Adipocyte (in vitro differentiated cells): ENCODE measurements around the gene E2F7.

Source experiments
- DNase-seq: peaks from one replicate; pipeline ENCODE4 v3.0.0-alpha.2; 2015; ENCODE audit warnings: low read depth
- H3K27me3 ChIP-seq: replicated peaks from 2 replicates; pipeline ENCODE4 v1.7.0; 2013; ENCODE audit warnings: mild to moderate bottlenecking, low read length, moderate library complexity; ENCODE audit not compliant: control insufficient read depth, insufficient read depth
- H3K36me3 ChIP-seq: 2 replicates; pipeline ENCODE4 v1.7.0; 2013; ENCODE audit warnings: low read length, mild to moderate bottlenecking, moderate library complexity; ENCODE audit not compliant: control insufficient read depth, insufficient read depth, severe bottlenecking
- H3K4me1 ChIP-seq: 2 replicates; pipeline ENCODE4 v1.7.0; 2013; ENCODE audit warnings: mild to moderate bottlenecking, low read length, moderate library complexity; ENCODE audit not compliant: control insufficient read depth, insufficient read depth
- H3K4me3 ChIP-seq: 2 replicates; pipeline ENCODE4 v1.7.0; 2013; ENCODE audit warnings: mild to moderate bottlenecking, low read length, moderate library complexity
- H3K9ac ChIP-seq: 2 replicates; pipeline ENCODE4 v1.7.0; 2013; ENCODE audit warnings: mild to moderate bottlenecking, low read length, moderate library complexity
- H3K9me3 ChIP-seq: 2 replicates; pipeline ENCODE4 v1.7.0; 2013; ENCODE audit warnings: mild to moderate bottlenecking, low read length, moderate library complexity; ENCODE audit not compliant: control insufficient read depth

The E2F7 gene

DNA sequence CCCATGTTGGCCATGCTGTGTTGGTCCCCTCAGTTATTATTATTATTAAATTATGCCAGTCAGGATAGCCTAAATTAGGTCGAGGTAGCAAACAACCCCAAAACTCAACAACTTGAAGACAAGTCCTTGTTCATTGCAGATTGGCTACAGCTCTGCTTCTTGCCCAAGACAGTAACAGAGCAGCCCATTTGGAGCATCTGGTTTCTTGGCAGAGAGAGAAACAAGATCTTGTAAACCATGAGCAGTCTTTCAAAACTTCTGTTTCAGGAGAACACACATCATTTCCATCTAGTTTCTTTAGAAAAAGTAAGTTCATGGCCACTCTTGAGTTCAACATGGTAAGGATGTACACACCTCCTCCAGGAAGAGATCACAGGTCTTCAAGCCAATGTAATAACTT is 52.3 kb downstream of the E2F7 start:
- Histone ChIP-seq H3K9ac (no peak overlapping the region), H3K9me3 (no peaks in the 10 kb centered on the region)
- DNase-seq, result peak; percentile 13

DNA sequence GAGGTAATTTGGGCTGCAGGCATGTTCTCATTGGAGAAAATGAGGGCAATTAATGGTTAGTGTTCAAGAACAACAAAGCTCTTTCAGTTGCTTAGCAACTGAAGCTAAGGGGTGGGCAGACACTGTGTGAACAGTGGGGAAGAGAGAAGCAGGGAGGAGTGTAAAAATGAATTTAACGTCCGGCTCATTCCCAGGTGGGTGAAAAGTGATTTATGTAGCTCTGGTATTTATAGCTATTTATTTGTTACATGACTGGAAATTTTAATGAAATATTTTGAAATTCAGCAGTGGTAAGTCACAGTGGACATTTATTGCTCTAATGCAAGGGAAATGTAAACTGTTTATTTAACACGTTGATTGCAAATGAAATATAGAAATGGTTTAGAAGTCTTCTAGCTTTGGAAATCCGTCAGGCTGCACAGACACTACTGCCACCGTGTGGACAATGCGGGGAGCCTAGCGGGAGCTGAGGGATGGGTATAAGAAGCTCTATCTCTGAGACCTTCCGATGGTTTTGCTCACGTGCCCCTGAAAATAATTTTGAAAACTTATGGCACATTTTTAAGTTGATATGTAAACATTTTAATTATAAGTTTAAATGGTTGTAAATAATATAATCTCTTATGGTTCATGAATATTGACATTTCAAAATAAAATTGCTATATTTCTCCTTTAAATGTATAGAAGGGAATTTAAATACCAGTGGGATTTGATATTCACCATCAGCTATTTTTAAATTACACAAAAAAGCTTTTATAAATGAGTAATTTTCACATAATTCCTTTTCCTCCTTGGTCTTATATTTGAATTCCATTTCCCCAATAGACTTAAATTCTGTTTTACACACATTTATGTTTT is 54.4 kb downstream of the E2F7 start:
- H3K36me3 ChIP-seq, result no peaks in the 10 kb centered on the region
- H3K9me3 ChIP-seq, result no peaks in the 10 kb centered on the region
- H3K4me3 ChIP-seq, result peak overlapping the region; percentile 62
- H3K27me3 ChIP-seq, result no peaks in the 10 kb centered on the region
- peaks cover 12% of the 10 kb centered on the region for H3K4me1 ChIP-seq
- H3K9ac ChIP-seq, result peak overlapping the region; percentile 37
- peak; percentile 90 for DNase-seq

More for the DNA sequence above, 52.3 kb downstream of the E2F7 start:
- Histone ChIP-seq H3K27me3 (no peaks in the 10 kb centered on the region), H3K4me3 (no peak overlapping the region), H3K36me3 (no peaks in the 10 kb centered on the region), H3K4me1 (peaks cover 12% of the 10 kb centered on the region)

DNA sequence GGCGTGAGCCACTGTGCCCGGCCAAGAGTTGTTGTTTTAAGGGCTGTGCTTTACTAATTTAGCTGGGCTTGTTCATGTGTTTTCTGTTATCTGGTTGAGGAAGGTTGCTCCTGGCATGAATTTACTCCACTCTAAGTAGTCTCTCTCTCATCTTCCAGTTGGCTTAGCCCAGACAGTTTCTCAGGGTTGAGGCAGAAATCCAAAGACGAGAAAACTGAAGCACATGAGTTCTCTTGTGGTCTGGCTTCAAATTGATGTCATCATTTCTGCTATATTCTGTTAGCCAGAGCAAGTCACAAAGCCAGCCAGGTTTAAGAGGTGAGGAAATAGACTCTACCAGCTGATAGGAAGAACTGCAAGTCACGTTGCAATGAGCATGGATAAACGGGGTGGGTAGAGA is 57.9 kb downstream of the E2F7 start:
- Histone ChIP-seq H3K36me3 (no peaks in the 10 kb centered on the region), H3K27me3 (no peaks in the 10 kb centered on the region), H3K9ac (no peak overlapping the region), H3K9me3 (no peaks in the 10 kb centered on the region), H3K4me3 (no peak overlapping the region), H3K4me1 (peaks cover 10% of the 10 kb centered on the region)
- no peak for DNase-seq

GRCh38 chr12:77005611-77006098 is 59.7 kb downstream of the E2F7 start:
- H3K27me3 ChIP-seq, result no peaks in the 10 kb centered on the region
- no peak overlapping the region for H3K9ac ChIP-seq
- no peaks in the 10 kb centered on the region for H3K9me3 ChIP-seq
- no peak for DNase-seq
- no peaks in the 10 kb centered on the region for H3K36me3 ChIP-seq
- peaks cover 7% of the 10 kb centered on the region for H3K4me1 ChIP-seq
- H3K4me3 ChIP-seq, result no peak overlapping the region

GRCh38 chr12:77003914-77004313 is 61.5 kb downstream of the E2F7 start:
- H3K4me1 ChIP-seq, result peaks cover 4% of the 10 kb centered on the region
- no peaks in the 10 kb centered on the region for H3K27me3 ChIP-seq
- DNase-seq, result no peak
- no peak overlapping the region for H3K4me3 ChIP-seq
- no peaks in the 10 kb centered on the region for H3K9me3 ChIP-seq
- H3K9ac ChIP-seq, result no peak overlapping the region
- no peaks in the 10 kb centered on the region for H3K36me3 ChIP-seq

GRCh38 chr12:77003246-77003645 is 62.1 kb downstream of the E2F7 start:
- Histone ChIP-seq H3K9ac (no peak overlapping the region), H3K9me3 (no peaks in the 10 kb centered on the region), H3K27me3 (no peaks in the 10 kb centered on the region), H3K4me3 (no peak overlapping the region), H3K4me1 (peaks cover 4% of the 10 kb centered on the region), H3K36me3 (no peaks in the 10 kb centered on the region)
- peak; percentile 4 for DNase-seq

DNA sequence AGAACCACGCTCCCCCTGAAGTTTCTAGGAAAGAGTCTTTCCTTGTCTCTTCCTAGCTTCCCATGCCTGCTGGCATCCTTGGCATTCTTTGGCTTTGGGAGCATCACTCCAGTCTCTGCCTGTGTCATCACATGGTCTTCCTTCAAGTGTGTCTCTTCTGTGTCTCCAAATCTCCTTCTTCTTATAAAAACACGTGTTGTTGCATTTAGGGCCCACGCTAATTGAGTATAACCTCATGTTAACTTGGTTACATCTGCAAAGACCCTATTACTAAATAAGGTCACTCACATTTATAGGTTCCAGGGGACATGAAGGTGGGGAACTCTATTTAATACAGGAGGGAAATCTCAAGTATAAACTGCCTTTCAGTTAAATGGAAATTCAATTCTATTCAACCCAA is 63.0 kb downstream of the E2F7 start:
- DNase-seq, result no peak
- H3K36me3 ChIP-seq, result no peaks in the 10 kb centered on the region
- no peaks in the 10 kb centered on the region for H3K9me3 ChIP-seq
- no peak overlapping the region for H3K4me3 ChIP-seq
- no peak overlapping the region for H3K9ac ChIP-seq
- H3K27me3 ChIP-seq, result no peaks in the 10 kb centered on the region
- H3K4me1 ChIP-seq, result peaks cover 4% of the 10 kb centered on the region

DNA sequence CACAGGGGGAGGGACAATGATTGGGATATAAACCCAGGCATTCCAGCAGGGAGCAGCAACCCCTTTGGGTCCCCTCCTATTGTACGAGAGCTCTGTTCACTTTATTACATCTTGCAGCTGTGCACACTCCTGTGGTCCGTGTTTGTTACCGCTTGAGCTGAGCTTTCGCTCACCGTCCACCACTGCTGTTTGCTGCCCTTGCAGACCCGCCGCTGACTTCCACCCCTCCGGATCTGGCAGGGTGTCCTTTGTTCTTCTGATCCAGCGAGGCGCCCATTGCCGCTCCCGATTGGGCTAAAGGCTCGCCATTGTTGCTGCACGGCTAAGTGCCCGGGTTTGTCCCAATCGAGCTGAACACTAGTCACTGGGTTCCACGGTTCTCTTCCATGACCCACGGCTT is 64.1 kb downstream of the E2F7 start:
- Histone ChIP-seq H3K4me3 (no peak overlapping the region), H3K9me3 (no peaks in the 10 kb centered on the region), H3K9ac (no peak overlapping the region), H3K27me3 (no peaks in the 10 kb centered on the region), H3K4me1 (peaks cover 4% of the 10 kb centered on the region), H3K36me3 (no peaks in the 10 kb centered on the region)
- DNase-seq, result no peak

GRCh38 chr12:76998908-76999556 is 66.3 kb downstream of the E2F7 start:
- peaks cover 4% of the 10 kb centered on the region for H3K4me1 ChIP-seq
- H3K4me3 ChIP-seq, result no peak overlapping the region
- H3K36me3 ChIP-seq, result no peaks in the 10 kb centered on the region
- H3K9me3 ChIP-seq, result no peaks in the 10 kb centered on the region
- no peak for DNase-seq
- no peaks in the 10 kb centered on the region for H3K27me3 ChIP-seq
- H3K9ac ChIP-seq, result no peak overlapping the region

GRCh38 chr12:76998386-76998785 is 67.0 kb downstream of the E2F7 start:
- no peak for DNase-seq
- Histone ChIP-seq H3K27me3 (no peaks in the 10 kb centered on the region), H3K4me1 (peaks cover 4% of the 10 kb centered on the region), H3K9ac (no peak overlapping the region), H3K9me3 (peaks cover 4% of the 10 kb centered on the region), H3K36me3 (no peaks in the 10 kb centered on the region), H3K4me3 (no peak overlapping the region)

DNA sequence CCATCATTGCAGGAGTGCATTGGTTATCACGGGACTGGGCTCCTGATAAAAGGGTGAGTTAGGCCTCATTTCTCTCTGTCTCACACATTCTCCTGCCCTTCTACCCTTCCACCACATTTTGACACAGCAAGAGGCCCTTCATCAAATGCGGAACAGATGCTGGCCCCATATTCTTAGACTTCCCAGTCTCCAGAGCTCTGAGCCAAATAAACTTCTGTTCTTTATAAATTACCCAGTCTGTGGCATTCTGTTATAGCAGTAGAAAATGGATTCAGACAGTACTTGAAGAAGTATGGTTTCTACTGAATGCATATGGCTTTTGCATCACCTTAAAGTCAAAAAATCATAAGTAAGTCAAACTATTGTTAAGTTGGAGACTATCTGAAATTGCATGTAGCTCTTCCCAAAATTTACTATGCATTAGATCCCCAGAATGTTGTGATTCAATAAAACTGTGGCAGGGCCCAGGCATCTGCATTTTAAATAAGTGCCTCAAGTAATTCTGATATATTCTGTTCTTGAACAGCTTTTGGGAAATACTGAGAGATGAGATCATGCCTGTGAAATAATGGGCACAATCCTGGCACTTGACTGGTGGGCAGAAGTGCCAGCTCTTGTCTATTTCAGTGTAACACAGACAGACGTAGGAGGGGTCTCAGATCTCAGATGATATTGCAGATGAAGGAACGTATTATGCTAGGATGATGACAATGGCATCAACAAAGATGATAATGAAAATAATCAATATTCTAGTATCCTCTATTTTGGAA is 68.2 kb downstream of the E2F7 start:
- no peaks in the 10 kb centered on the region for H3K27me3 ChIP-seq
- H3K9ac ChIP-seq, result no peak overlapping the region
- H3K4me1 ChIP-seq, result no peaks in the 10 kb centered on the region
- no peak overlapping the region for H3K4me3 ChIP-seq
- DNase-seq, result no peak
- H3K36me3 ChIP-seq, result no peaks in the 10 kb centered on the region
- peaks cover 5% of the 10 kb centered on the region for H3K9me3 ChIP-seq
